ENCODE results near the gene SLAMF9.

SLAMF9 gene

DNA sequence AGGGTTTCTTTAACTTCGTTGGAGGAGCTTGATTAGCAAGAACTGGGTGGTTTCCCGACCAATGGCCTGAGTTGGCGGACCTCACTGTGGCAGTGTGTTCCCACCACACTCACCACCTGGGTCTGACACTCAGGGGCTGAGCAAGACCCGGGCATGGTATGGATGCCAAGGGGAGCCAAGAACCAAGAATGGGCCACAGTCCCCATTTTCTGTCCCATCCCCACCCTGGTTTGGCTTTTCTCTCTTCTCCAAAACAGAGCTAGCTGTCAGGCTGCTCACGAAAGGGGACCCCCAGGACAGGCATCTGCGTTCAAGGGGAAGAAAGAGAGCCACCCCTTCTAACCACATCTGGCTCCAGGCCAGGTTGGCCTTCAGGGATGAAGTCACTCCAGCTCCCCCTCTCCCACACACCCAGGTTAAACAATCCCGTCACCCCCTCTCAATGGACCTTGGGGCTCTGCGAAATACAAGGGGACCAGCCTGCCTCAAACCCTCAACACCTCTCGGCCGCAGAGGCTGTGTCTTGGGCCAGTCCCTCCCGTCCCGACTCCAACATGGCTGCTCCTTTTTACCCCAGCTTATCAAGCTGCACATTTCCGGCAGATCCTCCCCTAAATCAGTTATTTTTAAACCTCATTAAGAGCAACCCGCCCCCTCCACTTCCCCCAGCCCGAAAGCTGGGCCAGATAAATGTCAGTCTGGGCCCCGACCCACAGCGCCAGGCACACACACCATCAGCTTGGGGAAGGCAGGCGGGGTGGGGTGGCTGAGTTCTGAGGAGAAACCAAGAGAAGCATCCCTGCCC lies 32.1 kb downstream of the SLAMF9 start:
- TF ChIP-seq EZH2phosphoT487 (IDR thresholded peaks at IDR 0.05; ENCODE audit: low read depth), result no peak
- TF ChIP-seq, protein P1, sequence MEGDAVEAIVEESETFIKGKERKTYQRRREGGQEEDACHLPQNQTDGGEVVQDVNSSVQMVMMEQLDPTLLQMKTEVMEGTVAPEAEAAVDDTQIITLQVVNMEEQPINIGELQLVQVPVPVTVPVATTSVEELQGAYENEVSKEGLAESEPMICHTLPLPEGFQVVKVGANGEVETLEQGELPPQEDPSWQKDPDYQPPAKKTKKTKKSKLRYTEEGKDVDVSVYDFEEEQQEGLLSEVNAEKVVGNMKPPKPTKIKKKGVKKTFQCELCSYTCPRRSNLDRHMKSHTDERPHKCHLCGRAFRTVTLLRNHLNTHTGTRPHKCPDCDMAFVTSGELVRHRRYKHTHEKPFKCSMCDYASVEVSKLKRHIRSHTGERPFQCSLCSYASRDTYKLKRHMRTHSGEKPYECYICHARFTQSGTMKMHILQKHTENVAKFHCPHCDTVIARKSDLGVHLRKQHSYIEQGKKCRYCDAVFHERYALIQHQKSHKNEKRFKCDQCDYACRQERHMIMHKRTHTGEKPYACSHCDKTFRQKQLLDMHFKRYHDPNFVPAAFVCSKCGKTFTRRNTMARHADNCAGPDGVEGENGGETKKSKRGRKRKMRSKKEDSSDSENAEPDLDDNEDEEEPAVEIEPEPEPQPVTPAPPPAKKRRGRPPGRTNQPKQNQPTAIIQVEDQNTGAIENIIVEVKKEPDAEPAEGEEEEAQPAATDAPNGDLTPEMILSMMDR (IDR thresholded peaks at IDR 0.05; ENCODE audit: low read depth, low read length), result no peak
- Histone ChIP-seq H2AFZ (ENCODE audit: low read depth, low read length) (no peak overlapping the region), H3K9ac (ENCODE audit: low read length) (peak overlapping the region; percentile 100), H3K4me3 (ENCODE audit: low read length) (peak overlapping the region; percentile 95), H4K20me1 (ENCODE audit: insufficient read depth, low read length) (peaks cover 71% of the 10 kb centered on the region), H3K79me2 (ENCODE audit: low read length) (peaks cover 89% of the 10 kb centered on the region), H3K9me3 (ENCODE audit: insufficient read depth, low read length) (no peaks in the 10 kb centered on the region), H3K27me3 (ENCODE audit: low read depth, low read length) (no peaks in the 10 kb centered on the region), H3K36me3 (replicated peaks; ENCODE audit: low read depth, low read length) (peaks cover 63% of the 10 kb centered on the region), H3K27ac (ENCODE audit: low read length) (peak overlapping the region; percentile 94), H3K4me2 (ENCODE audit: low read length) (peak overlapping the region; percentile 98), H3K4me1 (ENCODE audit: low read length) (peaks cover 37% of the 10 kb centered on the region)

DNA sequence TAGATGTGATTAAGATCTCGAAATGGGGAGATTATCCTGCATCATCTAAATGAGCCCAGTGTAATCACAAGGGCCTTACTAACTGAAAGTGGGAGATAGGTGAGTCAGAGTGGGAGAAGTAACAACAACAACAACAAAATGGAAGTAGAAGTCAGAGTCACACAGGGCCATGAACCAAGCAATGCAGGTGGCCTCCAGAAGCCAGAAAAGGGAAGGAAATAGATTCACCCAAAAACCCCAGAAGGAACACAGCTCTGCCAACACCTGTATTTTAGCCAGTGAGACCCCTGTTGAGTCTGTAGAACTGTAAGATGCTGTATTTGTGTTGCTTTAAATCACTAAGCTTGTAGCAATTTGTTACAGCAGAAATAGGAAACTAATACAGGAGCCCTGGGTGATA lies 32.8 kb downstream of the SLAMF9 start:
- peak overlapping the region; percentile 95 for H3K4me3 ChIP-seq (ENCODE audit: low read length)
- H2AFZ ChIP-seq (ENCODE audit: low read depth, low read length), result no peak overlapping the region
- H3K27ac ChIP-seq (ENCODE audit: low read length), result peak overlapping the region; percentile 94
- H3K36me3 ChIP-seq (replicated peaks; ENCODE audit: low read depth, low read length), result peaks cover 68% of the 10 kb centered on the region
- H3K4me1 ChIP-seq (ENCODE audit: low read length), result peaks cover 31% of the 10 kb centered on the region
- H3K9ac ChIP-seq (ENCODE audit: low read length), result peak overlapping the region; percentile 100
- H3K79me2 ChIP-seq (ENCODE audit: low read length), result peaks cover 84% of the 10 kb centered on the region
- TF ChIP-seq, protein P1 (IDR thresholded peaks at IDR 0.05; ENCODE audit: low read depth, low read length), result no peak
- TF ChIP-seq EZH2phosphoT487 (IDR thresholded peaks at IDR 0.05; ENCODE audit: low read depth), result no peak
- peak overlapping the region; percentile 98 for H3K4me2 ChIP-seq (ENCODE audit: low read length)
- no peaks in the 10 kb centered on the region for H3K9me3 ChIP-seq (ENCODE audit: insufficient read depth, low read length)
- H4K20me1 ChIP-seq (ENCODE audit: insufficient read depth, low read length), result peaks cover 77% of the 10 kb centered on the region
- H3K27me3 ChIP-seq (ENCODE audit: low read depth, low read length), result no peaks in the 10 kb centered on the region

DNA sequence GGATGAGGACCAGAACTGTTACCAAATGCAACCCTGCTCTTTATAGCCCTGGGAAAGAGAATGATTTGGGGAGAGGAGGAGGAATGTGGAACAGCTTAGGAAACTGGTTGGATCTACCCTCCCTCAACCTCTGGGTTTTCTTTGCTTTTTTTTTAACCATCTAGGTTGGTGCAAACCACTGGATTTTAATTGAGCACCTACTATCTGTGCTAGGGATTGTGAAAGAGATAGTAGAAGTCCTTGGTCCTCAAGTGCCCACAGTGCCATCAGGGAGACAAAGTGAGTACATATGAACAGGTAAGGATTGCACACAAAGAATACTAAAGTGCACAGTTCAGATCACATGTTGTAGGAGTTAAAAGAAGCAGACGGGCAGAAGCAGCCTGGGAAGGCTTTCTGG lies 33.4 kb downstream of the SLAMF9 start:
- H3K79me2 ChIP-seq (ENCODE audit: low read length), result peaks cover 78% of the 10 kb centered on the region
- no peak for TF ChIP-seq EZH2phosphoT487 (IDR thresholded peaks at IDR 0.05; ENCODE audit: low read depth)
- TF ChIP-seq, protein P1 (IDR thresholded peaks at IDR 0.05; ENCODE audit: low read depth, low read length), result no peak
- H4K20me1 ChIP-seq (ENCODE audit: insufficient read depth, low read length), result peaks cover 83% of the 10 kb centered on the region
- peak overlapping the region; percentile 46 for H3K9ac ChIP-seq (ENCODE audit: low read length)
- no peak overlapping the region for H2AFZ ChIP-seq (ENCODE audit: low read depth, low read length)
- H3K4me2 ChIP-seq (ENCODE audit: low read length), result peak overlapping the region; percentile 98
- peaks cover 74% of the 10 kb centered on the region for H3K36me3 ChIP-seq (replicated peaks; ENCODE audit: low read depth, low read length)
- H3K27ac ChIP-seq (ENCODE audit: low read length), result peak overlapping the region; percentile 94
- peak overlapping the region; percentile 95 for H3K4me3 ChIP-seq (ENCODE audit: low read length)
- peaks cover 25% of the 10 kb centered on the region for H3K4me1 ChIP-seq (ENCODE audit: low read length)
- H3K27me3 ChIP-seq (ENCODE audit: low read depth, low read length), result no peaks in the 10 kb centered on the region
- no peaks in the 10 kb centered on the region for H3K9me3 ChIP-seq (ENCODE audit: insufficient read depth, low read length)

DNA sequence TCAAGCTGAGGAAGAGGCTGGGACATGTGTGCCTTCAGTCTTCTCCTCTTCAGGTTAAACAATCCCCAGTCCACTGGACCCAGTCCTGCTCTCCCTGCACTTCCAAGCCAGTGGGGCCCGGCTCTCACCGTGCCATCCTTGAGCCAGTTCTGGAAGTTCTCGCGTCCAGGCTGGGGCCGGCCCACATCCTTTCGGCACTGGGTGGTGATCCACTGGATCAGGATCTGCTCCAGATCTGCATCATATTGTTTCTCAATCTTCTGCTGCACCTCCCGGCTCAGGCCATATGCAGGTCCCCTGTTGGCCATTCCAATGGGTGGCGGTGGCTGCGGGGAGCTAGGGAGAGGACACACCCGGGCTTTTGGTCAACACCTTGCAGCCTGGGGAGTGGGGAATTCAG lies 33.8 kb downstream of the SLAMF9 start:
- Histone ChIP-seq H3K4me2 (ENCODE audit: low read length) (peak overlapping the region; percentile 98), H3K9ac (ENCODE audit: low read length) (peak overlapping the region; percentile 46; the same call in 1 of the 2 replicates), H3K36me3 (replicated peaks; ENCODE audit: low read depth, low read length) (peaks cover 78% of the 10 kb centered on the region), H3K9me3 (ENCODE audit: insufficient read depth, low read length) (no peaks in the 10 kb centered on the region), H3K79me2 (ENCODE audit: low read length) (peaks cover 74% of the 10 kb centered on the region), H3K4me1 (ENCODE audit: low read length) (peaks cover 25% of the 10 kb centered on the region), H4K20me1 (ENCODE audit: insufficient read depth, low read length) (peaks cover 88% of the 10 kb centered on the region), H3K27ac (ENCODE audit: low read length) (peak overlapping the region; percentile 94), H2AFZ (ENCODE audit: low read depth, low read length) (no peak overlapping the region), H3K27me3 (ENCODE audit: low read depth, low read length) (no peaks in the 10 kb centered on the region), H3K4me3 (ENCODE audit: low read length) (peak overlapping the region; percentile 95; the same call in 1 of the 2 replicates)
- TF ChIP-seq, protein P1 (IDR thresholded peaks at IDR 0.05; ENCODE audit: low read depth, low read length), result no peak
- TF ChIP-seq EZH2phosphoT487 (IDR thresholded peaks at IDR 0.05; ENCODE audit: low read depth), result no peak

All from OCI-LY3 (cell line).